Gastrocnemius medialis (tissue), 4 donors: ENCODE data around the gene WWOX. TPM values are rescaled to one million over a fixed set of nuclear protein-coding genes. Genes with fewer than 3 reads are reported as not detected.
"Not testable (repeated sequence)": the region's sequence is repeated elsewhere in the genome, so short reads cannot be mapped to it uniquely, and the experiment has no call there.

Experiments used
- ATAC-seq, 2 donors: fragments of 150-250 bp; one replicate each; pipeline ENCODE4 v1.9.1; 2016
- DNase-seq, 2 donors: peaks; one replicate each; pipeline ENCODE4 v3.0.0-alpha.2; 2019
- H3K27ac ChIP-seq, 4 donors: fragments of 200-600 bp; sonication (generic); 1 replicate in 1 of 4; 2 replicates in 3 of 4; pipeline ENCODE4 v1.5.1; 2016 to 2018; ENCODE audit warnings: mild to moderate bottlenecking in 2 of 4, moderate library complexity in 1 of 4
- H3K27me3 ChIP-seq, 3 donors: fragments of 200-600 bp; sonication (generic) in 2 of 3; 1 replicate in 1 of 3; 2 replicates in 2 of 3; pipeline versions ENCODE4 v1.5.1 to v1.6.0; 2016 to 2019; ENCODE audit warnings: mild to moderate bottlenecking in 1 of 3, moderate library complexity in 1 of 3
- H3K36me3 ChIP-seq, 2 donors: fragments of 200-600 bp; sonication (generic) in 1 of 2; one replicate each; pipeline ENCODE4 v1.5.1; 2017 to 2018
- H3K4me1 ChIP-seq, 2 donors: fragments of 200-600 bp; sonication (generic) in 1 of 2; one replicate each; pipeline ENCODE4 v1.5.1; 2016 to 2017; ENCODE audit warnings: mild to moderate bottlenecking in 2 of 2
- H3K4me3 ChIP-seq, 4 donors: fragments of 200-600 bp; sonication (generic) in 3 of 4; 1 replicate in 1 of 4; 2 replicates in 3 of 4; pipeline ENCODE4 v1.5.1; 2016 to 2019; ENCODE audit warnings: mild to moderate bottlenecking in 2 of 4
- H3K9me3 ChIP-seq, 3 donors: fragments of 200-600 bp; sonication (generic) in 2 of 3; 1 replicate in 1 of 3; 2 replicates in 2 of 3; pipeline ENCODE4 v1.5.1; 2016 to 2019
- CTCF ChIP-seq, 5 experiments: fragments of 450-650 bp in 3 of 5; fragments of 200-600 bp in 2 of 5; sonication (generic) in 2 of 5; IDR thresholded peaks in 4 of 5; conservative IDR thresholded peaks in 1 of 5; 1 replicate in 4 of 5; 2 replicates in 1 of 5; pipeline ENCODE4 v1.5.1; 2016 to 2019; ENCODE audit warnings: antibody characterized with exemption in 5 of 5, mild to moderate bottlenecking in 3 of 5, moderate library complexity in 3 of 5
- POLR2A ChIP-seq, 2 donors: fragments of 450-650 bp; IDR thresholded peaks; one replicate each; pipeline ENCODE4 v1.6.1; 2017; ENCODE audit warnings: antibody characterized with exemption in 2 of 2, mild to moderate bottlenecking in 2 of 2, moderate library complexity in 2 of 2
- in situ Hi-C, 4 donors: fragments of 200-750 bp; cut with MboI; loops; one replicate each; pipeline versions ENCODE4 v1.15.0 to v1.8.0; 2017; ENCODE audit warnings: low sequenced_read_pairs in 4 of 4
- intact Hi-C: fragments of 100-400 bp; cut with DNase I; formaldehyde crosslinking; loops from one replicate; pipeline ENCODE4 v1.15.1; 2023; ENCODE audit warnings: low total_unique reads
- total RNA-seq, 4 donors: library from RNA; depleted of rRNA; stranded (reverse); fragments of >200 nt; gene quantifications; one replicate each; pipeline versions ENCODE4 v1.1.0 to v1.2.3, GENCODE V29; 2016

Gene WWOX
- total RNA-seq, 4 donors from 2014 or later = 3.3 to 13.0 (median 6.0) TPM

- H3K27me3 ChIP-seq = no peaks in the 10 kb centered on the region
- DNase-seq (no peak), ATAC-seq (no peak)
- H3K36me3 ChIP-seq = no peaks in the 10 kb centered on the region
- no peak overlapping the region for H3K27ac ChIP-seq
- in situ Hi-C loops = no loop called here
- no peak overlapping the region for H3K4me3 ChIP-seq
- TF ChIP-seq POLR2A (IDR thresholded peaks at IDR 0.05) (no peak), CTCF (IDR thresholded peaks at IDR 0.05 in 4 of 5, conservative IDR thresholded peaks at IDR 0.05 in 1 of 5) (no peak)
- intact Hi-C loops = no loop called here
- H3K4me1 ChIP-seq = peaks cover 4 to 10% of the 10 kb centered on the region in 2 donors
- H3K9me3 ChIP-seq = no peaks in the 10 kb centered on the region
These were observed 1153.7 kb downstream of the WWOX start for GRCh38 chr16:79253100-79253631.

GRCh38 chr16:79257953-79258490 lies 1158.6 kb downstream of the WWOX start:
- H3K4me1 ChIP-seq = peaks cover 0 to 3% of the 10 kb centered on the region in 2 donors
- H3K36me3 ChIP-seq = no peaks in the 10 kb centered on the region
- in situ Hi-C loops = no loop called here
- no peak for TF ChIP-seq POLR2A (IDR thresholded peaks at IDR 0.05)
- TF ChIP-seq CTCF (IDR thresholded peaks at IDR 0.05 in 4 of 5, conservative IDR thresholded peaks at IDR 0.05 in 1 of 5) = no peak
- H3K27me3 ChIP-seq = no peaks in the 10 kb centered on the region
- H3K4me3 ChIP-seq = no peak overlapping the region
- intact Hi-C loops = no loop called here
- no peak for DNase-seq
- no peak overlapping the region for H3K27ac ChIP-seq
- ATAC-seq = no peak
- H3K9me3 ChIP-seq = no peaks in the 10 kb centered on the region

- intact Hi-C loops = not testable (repeated sequence)
These were observed 1161.4 kb downstream of the WWOX start for GRCh38 chr16:79260890-79261289.

GRCh38 chr16:79261481-79261940 lies 1162.1 kb downstream of the WWOX start:
- no peak for TF ChIP-seq POLR2A (IDR thresholded peaks at IDR 0.05)
- TF ChIP-seq CTCF (IDR thresholded peaks at IDR 0.05 in 4 of 5, conservative IDR thresholded peaks at IDR 0.05 in 1 of 5) = peak in 3 of 5 experiments; percentile 8 to 40 (median 8)
- no peak for DNase-seq

More at GRCh38 chr16:79260890-79261289, 1161.4 kb downstream of the WWOX start:
- H3K4me1 ChIP-seq, ATAC-seq, DNase-seq, H3K27ac ChIP-seq, H3K4me3 ChIP-seq, H3K27me3 ChIP-seq, in situ Hi-C loops, H3K36me3 ChIP-seq, H3K9me3 ChIP-seq: not testable (repeated sequence)

GRCh38 chr16:79261944-79262552 lies 1162.6 kb downstream of the WWOX start:
- intact Hi-C loops = no loop called here

More at GRCh38 chr16:79261481-79261940, 1162.1 kb downstream of the WWOX start:
- Histone ChIP-seq H3K27ac (no peak overlapping the region), H3K36me3 (no peaks in the 10 kb centered on the region), H3K9me3 (no peaks in the 10 kb centered on the region), H3K27me3 (no peaks in the 10 kb centered on the region), H3K4me1 (peaks cover 3 to 4% of the 10 kb centered on the region in 2 donors), H3K4me3 (no peak overlapping the region)
- no peak for ATAC-seq
- intact Hi-C loops = no loop called here
- in situ Hi-C loops = no loop called here

More at GRCh38 chr16:79261944-79262552, 1162.6 kb downstream of the WWOX start:
- Histone ChIP-seq H3K9me3 (no peaks in the 10 kb centered on the region), H3K4me3 (no peak overlapping the region), H3K27ac (no peak overlapping the region), H3K36me3 (no peaks in the 10 kb centered on the region), H3K4me1 (peaks cover 3 to 4% of the 10 kb centered on the region in 2 donors), H3K27me3 (no peaks in the 10 kb centered on the region)
- in situ Hi-C loops = no loop called here
- ATAC-seq = no peak
- no peak for DNase-seq
- TF ChIP-seq POLR2A (IDR thresholded peaks at IDR 0.05) (no peak), CTCF (IDR thresholded peaks at IDR 0.05 in 4 of 5, conservative IDR thresholded peaks at IDR 0.05 in 1 of 5) (no peak)
